ENCODE measurements around the gene STKLD1. TPM values are rescaled to one million over a fixed set of nuclear protein-coding genes. Genes with fewer than 3 reads are reported as not detected.

STKLD1 gene
- total RNA-seq, 2 donors from 2014 or later: 0.57 to 1.2 TPM

DNA sequence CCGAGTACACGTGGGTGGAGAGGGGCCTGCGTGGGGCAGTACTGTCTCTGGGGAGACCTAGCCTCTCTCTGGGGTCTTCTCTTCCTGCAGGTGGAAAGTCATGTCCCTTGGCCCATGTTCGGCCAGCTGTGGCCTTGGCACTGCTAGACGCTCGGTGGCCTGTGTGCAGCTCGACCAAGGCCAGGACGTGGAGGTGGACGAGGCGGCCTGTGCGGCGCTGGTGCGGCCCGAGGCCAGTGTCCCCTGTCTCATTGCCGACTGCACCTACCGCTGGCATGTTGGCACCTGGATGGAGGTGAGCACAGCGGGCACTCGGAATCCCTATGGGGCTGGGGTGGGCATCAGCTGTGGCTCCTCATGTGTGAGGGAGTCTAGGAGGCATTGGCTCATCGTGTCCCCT, 78.2 kb downstream of the STKLD1 start:
- DNase-seq (ENCODE audit: low spot score): no peak
- intact Hi-C loops (cut with DNase I): no loop called here

DNA sequence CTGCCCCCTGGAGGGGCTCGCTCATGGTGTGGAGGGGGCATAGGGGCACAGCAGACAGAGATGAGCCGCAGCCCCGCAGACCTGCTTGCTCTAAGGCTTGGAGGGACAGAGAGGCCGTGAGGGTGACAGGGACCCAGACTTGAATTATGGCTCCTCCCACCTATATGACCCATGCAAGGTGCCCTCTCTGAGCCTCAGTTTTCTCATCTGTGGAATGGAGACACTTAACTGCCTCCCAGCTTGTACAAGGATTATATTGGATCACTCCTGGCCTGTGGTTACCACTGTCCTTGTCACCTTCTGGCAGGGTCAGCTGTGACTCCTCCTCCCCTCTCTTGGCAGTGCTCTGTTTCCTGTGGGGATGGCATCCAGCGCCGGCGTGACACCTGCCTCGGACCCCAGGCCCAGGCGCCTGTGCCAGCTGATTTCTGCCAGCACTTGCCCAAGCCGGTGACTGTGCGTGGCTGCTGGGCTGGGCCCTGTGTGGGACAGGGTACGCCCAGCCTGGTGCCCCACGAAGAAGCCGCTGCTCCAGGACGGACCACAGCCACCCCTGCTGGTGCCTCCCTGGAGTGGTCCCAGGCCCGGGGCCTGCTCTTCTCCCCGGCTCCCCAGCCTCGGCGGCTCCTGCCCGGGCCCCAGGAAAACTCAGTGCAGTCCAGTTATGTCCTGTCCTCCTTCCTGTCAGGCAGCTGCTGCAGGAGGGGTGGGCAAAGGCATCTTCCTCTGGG, 78.9 kb downstream of the STKLD1 start:
- no peak for DNase-seq (ENCODE audit: low spot score)
- intact Hi-C loops (cut with DNase I): no loop called here

Other genes with a start within 250 kb of the STKLD1 start
- gene GBGT1, start 212.5 kb upstream of the STKLD1 start, total RNA-seq: 10 to 100 TPM; 14.2 to 19.9 TPM
- gene OBP2B, start 167.1 kb upstream of the STKLD1 start, total RNA-seq: not detected
- gene ABO, start 101.2 kb upstream of the STKLD1 start, total RNA-seq: 1 to 10 TPM; 1.5 to 2.1 TPM
- gene SURF6, start 40.2 kb upstream of the STKLD1 start, total RNA-seq: 10 to 100 TPM; 11.5 to 12.0 TPM
- 10 to 100 TPM; 28.6 to 28.9 TPM for gene MED22, start 28.2 kb upstream of the STKLD1 start, total RNA-seq
- 1,000 to 10,000 TPM; 1,252 to 1,287 TPM for gene RPL7A, start 28.1 kb upstream of the STKLD1 start, total RNA-seq
- 10 to 100 TPM; 27.7 to 30.2 TPM for gene SURF1, start 19.9 kb upstream of the STKLD1 start, total RNA-seq
- 10 to 100 TPM; 11.8 to 12.0 TPM for gene SURF2, start 19.8 kb upstream of the STKLD1 start, total RNA-seq
- 100 to 1,000 TPM; 130 TPM for gene SURF4, start 306 bp upstream of the STKLD1 start, total RNA-seq
- gene REXO4, start 41.6 kb downstream of the STKLD1 start, total RNA-seq: 10 to 100 TPM; 10.4 to 11.1 TPM
- 1 to 10 TPM in 1 of 2 donors, under 1 TPM in 1; 0.48 to 1.8 TPM for gene ADAMTS13, start 46.0 kb downstream of the STKLD1 start, total RNA-seq
- gene CACFD1, start 83.6 kb downstream of the STKLD1 start, total RNA-seq: 10 to 100 TPM; 11.7 to 13.4 TPM
- 1 to 10 TPM; 3.2 to 4.0 TPM for gene SLC2A6, start 102.7 kb downstream of the STKLD1 start, total RNA-seq
- not detected for gene MYMK, start 148.6 kb downstream of the STKLD1 start, total RNA-seq
- 10 to 100 TPM in 1 of 2 donors, 1 to 10 TPM in 1; 5.5 to 11.3 TPM for gene ADAMTSL2, start 158.3 kb downstream of the STKLD1 start, total RNA-seq
- not detected for gene FAM163B, start 233.0 kb downstream of the STKLD1 start, total RNA-seq